Activated T-cell treated with anti-CD3 and anti-CD28 coated beads, Interleukin-2, amount 50 U/mL, for 72 hours (primary cell): ENCODE results near the gene CILP2. TPM values are rescaled to one million over a fixed set of nuclear protein-coding genes. Genes with fewer than 3 reads are reported as not detected.

Experiments
- ATAC-seq, 2 donors: fragments of 150-1000 bp; cut with Tn5 transposase; replicated peaks in 1 of 2; 2 replicates each; pipeline ENCODE4 v1.10.0; 2021; ENCODE audit warnings: moderate library complexity in 2 of 2, mild to moderate bottlenecking in 1 of 2
- DNase-seq, 2 donors: peaks; one replicate each; pipeline ENCODE4 v3.0.0; 2021 to 2022; ENCODE audit warnings: mixed read lengths in 1 of 2
- H3K27ac Mint-ChIP-seq: one replicate; pipeline ENCODE4 v1.8.0; 2022; ENCODE audit warnings: mild to moderate bottlenecking, moderate library complexity, mixed read lengths
- H3K27me3 Mint-ChIP-seq: one replicate; pipeline ENCODE4 v1.8.0; 2022; ENCODE audit warnings: low read depth, mixed read lengths
- H3K36me3 Mint-ChIP-seq, 2 donors: one replicate each; pipeline ENCODE4 v1.8.0; 2022; ENCODE audit warnings: mixed read lengths in 2 of 2, mild to moderate bottlenecking in 1 of 2; ENCODE audit not compliant: insufficient read depth in 2 of 2
- H3K4me1 Mint-ChIP-seq: one replicate; pipeline ENCODE4 v1.8.0; 2022; ENCODE audit warnings: low read depth, mixed read lengths
- H3K4me3 Mint-ChIP-seq, 2 donors: one replicate each; pipeline ENCODE4 v1.8.0; 2022; ENCODE audit warnings: mild to moderate bottlenecking in 2 of 2, mixed read lengths in 2 of 2, moderate library complexity in 2 of 2
- H3K9me3 Mint-ChIP-seq, 2 donors: one replicate each; pipeline ENCODE4 v1.8.0; 2022; ENCODE audit warnings: mixed read lengths in 2 of 2
- total RNA-seq, 2 donors: library from RNA; stranded (reverse); gene quantifications; one replicate each; pipeline ENCODE4 v1.2.3, GENCODE V29; 2022

Gene CILP2
- under 1 TPM; 0.44 to 0.86 TPM for total RNA-seq

GRCh38 chr19:19538061-19538784, at the start of gene CILP2:
CILP2 (plus strand) TSS chr19:19538265; CDS start chr19:19538350, 85 bp downstream.
- Mint-ChIP-seq H3K4me3 (peak within 1 kb of the TSS; percentile 67 to 78), H3K27ac (no peak within 1 kb of the TSS), H3K4me1 (peaks cover 25% of the 10 kb centered on the region), H3K9me3 (no peaks in the 10 kb centered on the region), H3K36me3 (peaks cover 0 to 1% of the 10 kb centered on the region in 2 donors), H3K27me3 (peaks cover 20% of the 10 kb centered on the region)
- DNase-seq (peak; percentile 41 to 55), ATAC-seq (peak; percentile 5 to 10)

- Mint-ChIP-seq H3K4me1 (peaks cover 46% of the 10 kb centered on the region), H3K27ac (peak overlapping the region; percentile 100), H3K9me3 (no peaks in the 10 kb centered on the region), H3K27me3 (no peaks in the 10 kb centered on the region), H3K4me3 (peak overlapping the region; percentile 76 to 81), H3K36me3 (peaks cover 1 to 9% of the 10 kb centered on the region in 2 donors)
- ATAC-seq = peak; percentile 90 to 93
- peak; percentile 88 to 92 for DNase-seq
Observed at GRCh38 chr19:19488875-19489690, 49.0 kb upstream of the CILP2 start.

- Mint-ChIP-seq H3K4me3 (peak overlapping the region; percentile 76 to 81), H3K9me3 (no peaks in the 10 kb centered on the region), H3K27ac (peak overlapping the region; percentile 100), H3K4me1 (peaks cover 46% of the 10 kb centered on the region), H3K36me3 (peaks cover 3 to 13% of the 10 kb centered on the region in 2 donors), H3K27me3 (no peaks in the 10 kb centered on the region)
- ATAC-seq (peak; percentile 5 to 27), DNase-seq (peak in 1 of 2 donors; percentile 24)
Observed at GRCh38 chr19:19489804-19490204, 48.3 kb upstream of the CILP2 start.

GRCh38 chr19:19490214-19490968, 47.7 kb upstream of the CILP2 start:
- Mint-ChIP-seq H3K4me1 (peaks cover 46% of the 10 kb centered on the region), H3K36me3 (peaks cover 4 to 14% of the 10 kb centered on the region in 2 donors), H3K9me3 (no peaks in the 10 kb centered on the region), H3K27ac (peak overlapping the region; percentile 100), H3K4me3 (peak overlapping the region; percentile 76 to 81), H3K27me3 (no peaks in the 10 kb centered on the region)
- ATAC-seq (peak; percentile 19 to 23), DNase-seq (peak; percentile 83)

- no peak overlapping the region for H3K4me3 Mint-ChIP-seq
- H3K9me3 Mint-ChIP-seq = no peaks in the 10 kb centered on the region
- ATAC-seq (no peak), DNase-seq (no peak)
- H3K27ac Mint-ChIP-seq = no peak overlapping the region
- peaks cover 4 to 16% of the 10 kb centered on the region in 2 donors for H3K36me3 Mint-ChIP-seq
- no peaks in the 10 kb centered on the region for H3K27me3 Mint-ChIP-seq
- H3K4me1 Mint-ChIP-seq = peaks cover 44% of the 10 kb centered on the region
Observed at GRCh38 chr19:19491321-19492025, 46.6 kb upstream of the CILP2 start.

- Mint-ChIP-seq H3K36me3 (peaks cover 4 to 19% of the 10 kb centered on the region in 2 donors), H3K9me3 (no peaks in the 10 kb centered on the region), H3K27me3 (no peaks in the 10 kb centered on the region), H3K27ac (no peak overlapping the region), H3K4me3 (no peak overlapping the region), H3K4me1 (peaks cover 38% of the 10 kb centered on the region)
- ATAC-seq = no peak
- no peak for DNase-seq
Observed at GRCh38 chr19:19492026-19492610, 45.9 kb upstream of the CILP2 start.

- Mint-ChIP-seq H3K36me3 (peaks cover 4 to 22% of the 10 kb centered on the region in 2 donors), H3K4me1 (peaks cover 19% of the 10 kb centered on the region), H3K4me3 (no peak overlapping the region), H3K27ac (no peak overlapping the region), H3K27me3 (no peaks in the 10 kb centered on the region), H3K9me3 (no peaks in the 10 kb centered on the region)
- DNase-seq (no peak), ATAC-seq (no peak)
Observed at GRCh38 chr19:19493841-19494546, 44.1 kb upstream of the CILP2 start.

- Mint-ChIP-seq H3K4me3 (no peak overlapping the region), H3K27ac (no peak overlapping the region), H3K27me3 (no peaks in the 10 kb centered on the region), H3K4me1 (no peaks in the 10 kb centered on the region), H3K36me3 (peaks cover 4 to 19% of the 10 kb centered on the region in 2 donors), H3K9me3 (no peaks in the 10 kb centered on the region)
- no peak for ATAC-seq
- DNase-seq = no peak
Observed at GRCh38 chr19:19495614-19496603, 42.2 kb upstream of the CILP2 start.

GRCh38 chr19:19498255-19498991, 39.6 kb upstream of the CILP2 start:
- Mint-ChIP-seq H3K27ac (no peak overlapping the region), H3K9me3 (no peaks in the 10 kb centered on the region), H3K27me3 (no peaks in the 10 kb centered on the region), H3K4me3 (no peak overlapping the region), H3K4me1 (no peaks in the 10 kb centered on the region), H3K36me3 (peaks cover 5 to 21% of the 10 kb centered on the region in 2 donors)
- DNase-seq (no peak), ATAC-seq (no peak)

GRCh38 chr19:19499272-19499995, 38.6 kb upstream of the CILP2 start:
- Mint-ChIP-seq H3K27me3 (no peaks in the 10 kb centered on the region), H3K36me3 (peaks cover 4 to 25% of the 10 kb centered on the region in 2 donors)
- DNase-seq = no peak

More at GRCh38 chr19:19499272-19499995, 38.6 kb upstream of the CILP2 start:
- Mint-ChIP-seq H3K9me3 (no peaks in the 10 kb centered on the region), H3K4me1 (no peaks in the 10 kb centered on the region), H3K27ac (no peak overlapping the region), H3K4me3 (no peak overlapping the region)
- ATAC-seq = no peak
